A673 (cell line): ENCODE results near the gene RHBDL2. TPM values are rescaled to one million over a fixed set of nuclear protein-coding genes. Genes with fewer than 3 reads are reported as not detected.
"Not testable (repeated sequence)": the region's sequence is repeated elsewhere in the genome, so short reads cannot be mapped to it uniquely, and the experiment has no call there.

Source experiments
- BruUV-seq: library from RNA; stranded (reverse); fragments of 400-500 nt; replicated peaks from 2 replicates; lab custom pipeline; 2021; lab: Mats Ljungman, UMichigan
- CTCF ChIA-PET: fragments of 300-600 bp; sonication (Branson Sonifier 250); formaldehyde crosslinking; loops from one replicate; lab custom pipeline; 2022; ENCODE audit warnings: antibody characterized with exemption; lab: Charles Lee
- POLR2A ChIA-PET: fragments of 300-600 bp; sonication (Branson Sonifier 250); formaldehyde crosslinking; loops from one replicate; lab custom pipeline; 2022; ENCODE audit warnings: antibody characterized with exemption; ENCODE audit not compliant: low non-redundant PET; lab: Charles Lee
- DNase-seq: peaks from one replicate; pipeline ENCODE4 v3.0.0-alpha.2; 2015; ENCODE audit warnings: low spot score
- H3K27ac ChIP-seq: fragments of 200-600 bp; sonication (generic); 2 replicates; pipeline ENCODE4 v1.5.1; 2016; ENCODE audit warnings: mixed run types, low read depth, mild to moderate bottlenecking, mixed read lengths, antibody characterized with exemption, low read length; ENCODE audit not compliant: poor library complexity, severe bottlenecking
- H3K27me3 ChIP-seq: fragments of 200-600 bp; sonication (generic); replicated peaks from 2 replicates; pipeline ENCODE4 v1.6.1; 2017; ENCODE audit warnings: mixed run types, low read depth, mild to moderate bottlenecking, mixed read lengths, antibody characterized with exemption, low read length; ENCODE audit not compliant: insufficient read depth, poor library complexity
- H3K36me3 ChIP-seq: fragments of 200-600 bp; sonication (generic); 2 replicates; pipeline ENCODE4 v1.6.1; 2016; ENCODE audit warnings: mixed run types, mild to moderate bottlenecking, mixed read lengths, antibody characterized with exemption, low read length; ENCODE audit not compliant: insufficient read depth, poor library complexity, severe bottlenecking
- H3K4me1 ChIP-seq: fragments of 200-600 bp; sonication (generic); 2 replicates; pipeline ENCODE4 v1.6.1; 2017; ENCODE audit warnings: mixed run types, mild to moderate bottlenecking, mixed read lengths, antibody characterized with exemption, low read length; ENCODE audit not compliant: insufficient read depth, poor library complexity, severe bottlenecking
- H3K4me3 ChIP-seq: fragments of 200-600 bp; sonication (generic); 2 replicates; pipeline ENCODE4 v1.5.1; 2016; ENCODE audit warnings: low read depth, mixed run types, mild to moderate bottlenecking, mixed read lengths, low read length; ENCODE audit not compliant: poor library complexity, severe bottlenecking
- H3K9me3 ChIP-seq: fragments of 200-600 bp; sonication (generic); 2 replicates; pipeline ENCODE4 v1.6.1; 2016; ENCODE audit warnings: mixed run types, low read depth, mild to moderate bottlenecking, mixed read lengths, antibody characterized with exemption, low read length; ENCODE audit not compliant: poor library complexity, severe bottlenecking
- EZH2 ChIP-seq: fragments of 200-600 bp; sonication (generic); IDR thresholded peaks from 2 replicates; pipeline ENCODE4 v1.6.1; 2017; ENCODE audit warnings: borderline replicate concordance, low read depth, mild to moderate bottlenecking, mixed read lengths, antibody characterized with exemption, low read length; ENCODE audit not compliant: poor library complexity, severe bottlenecking
- intact Hi-C: fragments of 100-400 bp; cut with micrococcal nuclease; formaldehyde crosslinking; loops from one replicate; pipeline ENCODE4 v1.10.0; 2022; ENCODE audit not compliant: unreplicated experiment
- total RNA-seq: library from RNA; stranded (reverse); gene quantifications from 2 replicates; pipeline ENCODE4 v1.2.3, GENCODE V29; 2021
- TF ChIP-seq, protein P1 (sequence below): fragments of 300-800, 200-600 bp; sonication (generic); conservative IDR thresholded peaks from 2 replicates; pipeline ENCODE4 v1.5.1; 2017; ENCODE audit warnings: low read depth, mild to moderate bottlenecking, antibody characterized with exemption, low read length, moderate library complexity, mixed read lengths

The RHBDL2 gene
- total RNA-seq, 1 experiment from 2014 or later: not detected

DNA sequence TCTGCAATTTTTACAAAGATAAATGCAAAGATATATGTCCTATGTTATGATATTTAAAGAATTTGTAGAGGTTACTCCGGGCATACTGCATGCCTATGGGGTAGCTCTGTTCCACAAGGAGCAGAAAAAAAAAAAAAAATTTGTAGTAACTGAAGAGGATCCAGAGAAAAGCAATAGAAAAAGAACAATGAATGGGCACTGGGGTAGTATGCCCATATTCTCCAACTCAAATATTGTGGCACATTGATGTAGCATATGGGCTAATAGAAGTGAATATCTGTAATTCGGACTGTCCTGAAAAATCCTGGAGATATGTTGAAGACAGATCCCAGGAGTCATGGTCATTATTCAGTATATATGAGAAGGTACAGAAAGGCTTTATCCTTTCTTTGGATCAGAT is 48.3 kb upstream of the RHBDL2 start:
- H3K4me3 ChIP-seq: no peak overlapping the region
- H3K4me1 ChIP-seq: peaks cover 13% of the 10 kb centered on the region
- intact Hi-C loops: loop anchor here (5.0 kb wide), 1 partner anchor 118 kb away; the partner anchor contains the start of gene MYCBP
- no peaks in the 10 kb centered on the region for H3K9me3 ChIP-seq
- CTCF ChIA-PET: interaction anchor here (0.6 kb wide), 1 partner anchor 971 kb away, joined by 4 read pairs; no protein-coding TSS in a partner anchor
- H3K36me3 ChIP-seq: peaks cover 10% of the 10 kb centered on the region
- no TSS peak for BruUV-seq
- POLR2A ChIA-PET: no interaction called here
- DNase-seq: no peak
- TF ChIP-seq, protein P1, sequence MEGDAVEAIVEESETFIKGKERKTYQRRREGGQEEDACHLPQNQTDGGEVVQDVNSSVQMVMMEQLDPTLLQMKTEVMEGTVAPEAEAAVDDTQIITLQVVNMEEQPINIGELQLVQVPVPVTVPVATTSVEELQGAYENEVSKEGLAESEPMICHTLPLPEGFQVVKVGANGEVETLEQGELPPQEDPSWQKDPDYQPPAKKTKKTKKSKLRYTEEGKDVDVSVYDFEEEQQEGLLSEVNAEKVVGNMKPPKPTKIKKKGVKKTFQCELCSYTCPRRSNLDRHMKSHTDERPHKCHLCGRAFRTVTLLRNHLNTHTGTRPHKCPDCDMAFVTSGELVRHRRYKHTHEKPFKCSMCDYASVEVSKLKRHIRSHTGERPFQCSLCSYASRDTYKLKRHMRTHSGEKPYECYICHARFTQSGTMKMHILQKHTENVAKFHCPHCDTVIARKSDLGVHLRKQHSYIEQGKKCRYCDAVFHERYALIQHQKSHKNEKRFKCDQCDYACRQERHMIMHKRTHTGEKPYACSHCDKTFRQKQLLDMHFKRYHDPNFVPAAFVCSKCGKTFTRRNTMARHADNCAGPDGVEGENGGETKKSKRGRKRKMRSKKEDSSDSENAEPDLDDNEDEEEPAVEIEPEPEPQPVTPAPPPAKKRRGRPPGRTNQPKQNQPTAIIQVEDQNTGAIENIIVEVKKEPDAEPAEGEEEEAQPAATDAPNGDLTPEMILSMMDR: no peak
- no peak for TF ChIP-seq EZH2
- no peak overlapping the region for H3K27ac ChIP-seq
- H3K27me3 ChIP-seq: no peaks in the 10 kb centered on the region

DNA sequence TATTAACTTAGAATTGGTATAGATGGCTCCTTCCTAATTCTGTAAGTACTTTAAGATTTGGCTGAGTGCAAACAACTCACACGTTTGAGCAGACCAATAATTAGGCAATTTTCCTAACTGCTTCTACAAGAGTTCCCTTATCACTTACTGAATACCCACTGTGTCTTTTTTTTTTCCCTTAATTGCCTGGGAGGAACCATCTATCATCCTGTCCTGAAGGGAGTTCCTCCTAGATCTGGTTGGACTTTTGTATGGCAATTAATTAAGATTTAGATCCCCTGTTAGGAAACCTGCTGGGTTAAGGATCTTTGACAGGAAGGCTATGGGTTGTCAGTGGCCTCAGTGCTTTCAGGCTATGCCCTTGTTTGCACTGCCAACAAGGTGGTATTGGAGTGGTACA is 37.8 kb upstream of the RHBDL2 start:
- CTCF ChIA-PET, intact Hi-C loops, H3K27me3 ChIP-seq, H3K4me1 ChIP-seq, BruUV-seq, H3K9me3 ChIP-seq, H3K36me3 ChIP-seq, POLR2A ChIA-PET, H3K27ac ChIP-seq, H3K4me3 ChIP-seq: not testable (repeated sequence)
- DNase-seq: peak; percentile 27

DNA sequence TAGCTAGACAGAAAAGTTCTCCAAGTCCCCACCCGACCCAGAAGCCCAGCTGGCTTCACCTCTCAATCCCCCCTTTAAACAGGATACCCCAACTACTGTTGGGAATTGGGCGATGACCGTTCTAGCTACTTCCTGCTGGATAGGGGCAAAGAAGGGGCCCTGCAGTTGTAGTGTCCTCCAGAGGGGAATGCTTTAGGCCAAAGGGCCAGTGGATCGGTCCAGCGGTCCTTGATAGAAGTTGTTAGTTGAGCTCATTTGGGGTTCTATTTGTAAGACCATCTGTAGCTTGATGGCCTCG is 36.6 kb upstream of the RHBDL2 start:
- H3K36me3 ChIP-seq, intact Hi-C loops, POLR2A ChIA-PET, H3K27ac ChIP-seq, H3K4me1 ChIP-seq, H3K9me3 ChIP-seq, DNase-seq, BruUV-seq, H3K27me3 ChIP-seq, CTCF ChIA-PET, H3K4me3 ChIP-seq: not testable (repeated sequence)

DNA sequence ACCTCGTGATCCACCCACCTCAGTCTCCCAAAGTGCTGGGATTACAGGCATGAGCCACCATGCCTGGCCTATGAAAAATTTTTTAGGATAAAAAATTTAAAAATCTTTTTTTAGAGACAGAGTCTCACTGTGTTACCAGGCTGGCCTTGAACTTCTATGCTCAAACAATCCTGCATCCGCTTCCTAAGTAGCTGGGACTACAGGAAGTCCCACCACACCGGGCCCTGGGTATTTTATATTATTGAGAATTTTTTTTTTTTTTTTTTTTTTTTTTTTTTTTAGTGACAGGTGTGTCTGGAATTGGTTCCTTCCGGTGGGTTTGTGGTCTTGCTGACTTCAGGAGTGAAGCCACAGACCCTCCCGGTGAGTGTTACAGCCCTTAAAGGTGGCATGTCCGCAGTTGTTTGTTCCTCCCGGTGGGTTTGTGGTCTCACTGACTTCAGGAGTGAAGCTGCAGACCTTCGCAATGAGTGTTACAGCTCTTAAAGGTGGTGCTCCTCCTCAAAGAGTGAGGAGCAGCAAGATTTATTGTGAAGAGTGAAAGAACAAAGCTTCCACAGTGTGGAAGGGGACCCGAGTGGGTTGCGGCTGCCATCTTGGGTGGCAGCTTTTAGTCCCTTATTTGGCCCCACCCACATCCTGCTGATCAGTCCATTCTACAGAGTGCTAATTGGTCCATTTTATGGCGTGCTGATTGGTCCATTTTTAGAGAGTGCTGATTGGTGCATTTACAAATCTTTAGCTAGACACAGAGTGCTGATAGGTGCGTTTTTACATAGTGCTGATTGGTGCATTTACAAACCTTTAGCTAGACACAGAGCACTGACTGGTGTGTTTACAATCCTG is 36.0 kb upstream of the RHBDL2 start:
- BruUV-seq, H3K4me3 ChIP-seq, H3K27me3 ChIP-seq, H3K9me3 ChIP-seq, H3K27ac ChIP-seq, DNase-seq, H3K4me1 ChIP-seq, intact Hi-C loops, H3K36me3 ChIP-seq, CTCF ChIA-PET: not testable (repeated sequence)
- POLR2A ChIA-PET: interaction anchor here (0.6 kb wide), 1 partner anchor 359 kb away, joined by 4 read pairs; no protein-coding TSS in a partner anchor
